Fibroblast of the aortic adventitia (primary cell): ENCODE measurements around the gene HSPA1L. TPM values are rescaled to one million over a fixed set of nuclear protein-coding genes. Genes with fewer than 3 reads are reported as not detected.
"Not testable (repeated sequence)": the region's sequence is repeated elsewhere in the genome, so short reads cannot be mapped to it uniquely, and the experiment has no call there.

Source experiments
- DNase-seq: peaks from one replicate; pipeline ENCODE4 v3.0.0-alpha.2; 2010; ENCODE audit warnings: low read depth
- H3K4me3 ChIP-seq: 2 replicates; pipeline ENCODE4 v1.5.1; 2011; ENCODE audit warnings: low read depth, mild to moderate bottlenecking, control low read depth, low read length, moderate library complexity
- total RNA-seq: library from RNA; depleted of rRNA; stranded (reverse); fragments of >200 nt; gene quantifications from 2 replicates; pipeline ENCODE4 v1.2.3, GENCODE V29; 2012; ENCODE audit warnings: low replicate concordance
- TF ChIP-seq, protein P1 (sequence below): IDR thresholded peaks from 2 replicates; pipeline ENCODE4 v1.5.1; 2011; ENCODE audit warnings: mild to moderate bottlenecking, low read length, control low read depth, inconsistent platforms; ENCODE audit not compliant: insufficient read depth

Gene HSPA1L
- total RNA-seq, 1 donor, result 1.4 TPM

DNA sequence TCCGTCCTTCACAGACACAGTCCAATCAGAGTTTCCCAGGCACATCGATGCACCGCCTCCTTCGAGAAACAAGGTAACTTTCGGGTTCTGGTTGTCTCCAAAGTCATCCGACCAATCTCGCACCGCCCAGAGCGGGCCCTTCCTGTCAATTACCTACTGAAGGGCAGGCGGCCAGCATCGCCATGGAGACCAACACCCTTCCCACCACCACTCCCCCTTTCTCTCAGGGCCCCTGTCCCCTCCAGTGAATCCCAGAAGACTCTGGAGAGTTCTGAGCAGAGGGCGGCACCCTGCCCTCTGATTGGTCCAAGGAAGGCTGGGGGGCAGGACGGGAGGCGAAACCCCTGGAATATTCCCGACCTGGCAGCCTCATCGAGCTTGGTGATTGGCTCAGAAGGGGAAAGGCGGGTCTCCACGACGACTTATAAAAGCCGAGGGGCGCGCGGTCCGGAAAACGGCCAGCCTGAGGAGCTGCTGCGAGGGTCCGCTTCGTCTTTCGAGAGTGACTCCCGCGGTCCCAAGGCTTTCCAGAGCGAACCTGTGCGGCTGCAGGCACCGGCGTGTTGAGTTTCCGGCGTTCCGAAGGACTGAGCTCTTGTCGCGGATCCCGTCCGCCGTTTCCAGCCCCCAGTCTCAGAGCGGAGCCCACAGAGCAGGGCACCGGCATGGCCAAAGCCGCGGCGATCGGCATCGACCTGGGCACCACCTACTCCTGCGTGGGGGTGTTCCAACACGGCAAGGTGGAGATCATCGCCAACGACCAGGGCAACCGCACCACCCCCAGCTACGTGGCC is 12.4 kb upstream of the HSPA1L start, which contains the start of gene HSPA1B:
HSPA1B (plus strand) TSS at position 453 of the 794 bp plus-strand sequence; CDS start at position 666, 213 bp downstream.
- DNase-seq, result peak; percentile 100
- TF ChIP-seq, protein P1, sequence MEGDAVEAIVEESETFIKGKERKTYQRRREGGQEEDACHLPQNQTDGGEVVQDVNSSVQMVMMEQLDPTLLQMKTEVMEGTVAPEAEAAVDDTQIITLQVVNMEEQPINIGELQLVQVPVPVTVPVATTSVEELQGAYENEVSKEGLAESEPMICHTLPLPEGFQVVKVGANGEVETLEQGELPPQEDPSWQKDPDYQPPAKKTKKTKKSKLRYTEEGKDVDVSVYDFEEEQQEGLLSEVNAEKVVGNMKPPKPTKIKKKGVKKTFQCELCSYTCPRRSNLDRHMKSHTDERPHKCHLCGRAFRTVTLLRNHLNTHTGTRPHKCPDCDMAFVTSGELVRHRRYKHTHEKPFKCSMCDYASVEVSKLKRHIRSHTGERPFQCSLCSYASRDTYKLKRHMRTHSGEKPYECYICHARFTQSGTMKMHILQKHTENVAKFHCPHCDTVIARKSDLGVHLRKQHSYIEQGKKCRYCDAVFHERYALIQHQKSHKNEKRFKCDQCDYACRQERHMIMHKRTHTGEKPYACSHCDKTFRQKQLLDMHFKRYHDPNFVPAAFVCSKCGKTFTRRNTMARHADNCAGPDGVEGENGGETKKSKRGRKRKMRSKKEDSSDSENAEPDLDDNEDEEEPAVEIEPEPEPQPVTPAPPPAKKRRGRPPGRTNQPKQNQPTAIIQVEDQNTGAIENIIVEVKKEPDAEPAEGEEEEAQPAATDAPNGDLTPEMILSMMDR, result no peak
- peak within 1 kb of the TSS; percentile 87 for H3K4me3 ChIP-seq

DNA sequence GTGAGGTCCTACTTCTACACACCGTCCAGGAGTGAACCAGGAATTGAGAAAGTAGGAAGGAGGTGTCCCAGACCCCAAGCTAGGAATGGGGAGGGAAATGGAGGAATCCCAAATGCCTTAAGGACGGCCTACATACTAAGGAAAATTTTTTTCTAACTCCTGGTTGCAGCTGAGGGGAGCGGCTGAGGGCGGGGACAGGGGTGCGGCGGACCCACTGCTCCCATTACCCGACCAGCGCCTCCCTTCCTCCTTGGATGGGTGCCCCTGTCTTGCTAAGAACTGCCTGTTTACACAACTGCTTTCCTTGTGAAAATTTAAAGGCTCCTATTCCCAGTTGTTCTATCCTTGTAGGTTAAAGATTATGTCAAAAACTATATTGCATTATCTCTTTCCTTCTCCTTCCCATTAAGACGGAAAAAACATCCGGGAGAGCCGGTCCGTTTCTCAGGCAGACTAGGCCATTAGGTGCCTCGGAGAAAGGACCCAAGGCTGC is 11.8 kb upstream of the HSPA1L start:
- TF ChIP-seq, protein P1, result no peak
- peak; percentile 96 for DNase-seq
- H3K4me3 ChIP-seq, result peak overlapping the region; percentile 69

DNA sequence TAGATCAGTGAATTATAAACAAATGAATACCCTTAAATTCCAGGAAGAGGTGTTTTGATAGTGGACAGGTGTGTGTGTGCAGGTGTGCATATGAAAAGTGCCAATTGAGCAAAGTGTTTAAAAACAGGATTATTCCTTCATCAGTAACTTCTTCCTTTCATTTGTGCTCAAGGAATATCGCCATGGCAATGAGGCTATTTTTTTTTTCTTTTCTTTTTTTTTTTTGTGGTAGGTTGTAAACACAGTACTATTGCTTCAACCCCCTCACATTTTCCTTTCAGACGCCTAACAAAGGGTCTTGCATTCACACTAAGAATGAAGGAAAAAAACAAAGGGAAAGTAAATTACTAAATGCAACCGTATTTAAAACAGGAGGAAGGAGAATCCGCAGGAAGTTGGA is 10.5 kb upstream of the HSPA1L start:
- no peak for DNase-seq
- TF ChIP-seq, protein P1, result no peak
- H3K4me3 ChIP-seq, result no peak overlapping the region

DNA sequence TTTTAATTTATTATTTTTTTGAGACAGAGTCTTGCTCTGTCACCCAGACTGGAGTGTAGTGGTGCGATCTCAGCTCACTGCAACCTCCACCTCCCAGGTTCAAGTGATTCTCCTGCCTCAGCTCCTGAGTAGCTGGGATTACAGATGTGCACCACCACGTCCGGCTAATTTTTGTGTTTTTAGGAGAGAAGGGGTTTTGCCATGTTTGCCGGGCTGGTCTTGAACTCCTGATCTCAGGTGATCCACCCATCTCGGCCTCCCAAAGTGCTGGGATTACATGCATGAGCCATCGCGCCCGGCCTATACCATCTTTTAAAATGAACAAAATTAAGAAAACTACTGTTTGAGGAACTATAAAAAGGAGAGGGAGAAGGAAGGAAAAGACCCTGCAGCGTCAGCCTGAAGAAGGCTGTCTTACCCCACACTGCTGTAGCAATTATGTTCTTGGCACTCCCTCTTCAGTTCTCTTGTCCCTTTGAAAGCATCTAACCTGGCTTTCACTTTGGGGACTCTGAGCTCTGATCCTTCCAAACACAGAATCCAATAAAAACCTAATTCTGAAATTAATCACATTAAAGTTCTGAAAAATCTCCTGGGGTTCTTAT is 8.6 kb upstream of the HSPA1L start:
- DNase-seq, H3K4me3 ChIP-seq: not testable (repeated sequence)

DNA sequence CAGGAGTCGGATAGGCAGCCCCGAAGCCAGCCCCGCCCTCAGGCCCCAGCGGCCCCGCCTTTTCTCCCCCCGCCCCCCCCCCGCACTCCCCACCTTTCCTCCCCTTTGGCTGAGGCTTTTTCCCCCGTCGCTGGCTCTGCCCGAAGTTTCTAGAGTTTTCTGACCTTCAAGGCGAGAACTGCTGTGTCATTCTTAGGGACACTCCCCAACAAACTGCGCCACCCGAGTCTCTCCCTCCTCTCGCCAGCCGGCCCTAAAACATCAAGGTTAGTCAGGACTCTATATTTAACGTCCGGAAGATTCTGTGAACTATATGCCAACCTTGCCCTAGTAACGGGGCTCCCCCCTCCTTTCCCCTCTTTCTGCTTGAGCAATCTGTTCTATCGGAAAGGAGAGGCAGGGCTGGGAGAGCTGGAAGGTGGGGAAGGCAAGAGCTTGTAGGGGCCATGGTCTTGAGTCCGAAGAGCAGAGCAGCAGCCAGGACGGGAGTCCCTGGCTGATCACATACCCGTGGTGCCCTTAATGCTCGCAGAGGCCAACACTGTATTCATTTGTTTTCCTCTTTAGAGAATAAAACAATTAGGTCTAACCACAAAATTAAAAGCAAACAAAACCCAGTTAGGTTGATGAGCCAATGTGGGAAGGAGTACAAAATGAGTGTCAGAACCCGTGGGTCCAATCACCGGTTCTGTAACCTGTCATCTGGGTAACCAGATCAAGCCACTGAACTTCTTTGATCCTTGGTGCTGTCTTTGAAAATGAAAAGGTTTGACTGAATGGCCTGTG is 7.1 kb upstream of the HSPA1L start:
- H3K4me3 ChIP-seq, result peak overlapping the region; percentile 68
- peak; percentile 93 for DNase-seq
- TF ChIP-seq, protein P1, result no peak

DNA sequence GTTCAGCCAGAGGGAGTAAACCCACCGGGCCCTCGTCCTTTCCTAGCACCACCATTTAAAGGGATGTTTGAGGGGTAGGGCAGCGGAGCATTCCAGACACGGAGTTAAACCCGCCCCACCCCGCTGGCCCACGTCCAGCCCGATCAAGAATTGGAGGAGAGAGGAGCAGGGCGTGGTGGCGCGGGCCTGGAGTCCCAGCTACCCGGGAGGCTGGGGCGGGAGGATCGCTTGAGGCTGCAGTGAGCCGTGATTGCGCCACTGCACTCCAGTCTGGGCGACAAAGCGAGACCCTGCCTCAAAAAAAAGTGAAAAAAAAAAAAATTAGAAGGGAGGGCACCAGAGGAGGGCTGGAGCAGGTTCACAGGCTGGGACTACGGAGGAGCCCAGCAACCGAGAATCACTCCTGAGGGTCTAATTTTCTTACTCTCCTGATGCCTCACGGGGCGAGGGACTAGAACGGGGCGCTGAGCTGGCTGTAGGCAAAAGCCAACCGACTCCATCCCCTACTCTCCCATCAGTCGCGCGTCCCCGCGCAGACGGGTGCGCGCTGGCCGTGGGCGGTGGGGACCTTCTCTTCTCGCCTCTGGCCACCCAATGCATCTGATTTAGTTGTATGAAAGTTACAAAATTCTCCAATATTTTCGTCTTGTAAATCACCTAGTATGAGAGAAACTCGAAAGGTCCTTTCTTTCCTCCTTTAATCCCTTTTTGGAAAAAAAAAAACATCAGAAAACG is 6.4 kb upstream of the HSPA1L start:
- peak overlapping the region; percentile 68 for H3K4me3 ChIP-seq
- TF ChIP-seq, protein P1, result no peak
- DNase-seq, result no peak

DNA sequence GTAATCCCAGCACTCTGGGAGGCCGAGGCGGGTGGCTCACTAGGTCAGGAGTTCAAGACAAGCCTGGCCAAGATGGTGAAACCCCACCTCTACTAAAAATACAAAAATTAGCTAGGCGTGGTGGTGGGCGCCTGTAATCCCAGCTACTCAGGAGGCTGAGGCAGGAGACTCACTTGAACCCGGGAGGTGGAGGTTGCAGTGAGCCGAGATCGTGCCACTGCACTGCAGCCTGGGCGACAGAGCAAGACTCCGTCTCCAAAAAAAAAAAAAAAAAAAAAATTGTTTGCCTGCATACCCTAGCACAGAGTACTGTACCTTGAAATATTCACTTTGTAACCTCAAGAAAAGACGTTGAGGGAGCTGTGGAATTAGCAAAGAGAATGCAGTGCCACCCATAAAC is 5.3 kb upstream of the HSPA1L start:
- H3K4me3 ChIP-seq, DNase-seq: not testable (repeated sequence)
